IMR-90 (cell line): Measurements from ENCODE around the gene NELFE. TPM values are rescaled to one million over a fixed set of nuclear protein-coding genes. Genes with fewer than 3 reads are reported as not detected.

Experiments
- ATAC-seq: fragments of 200-7000 bp; cut with Tn5 transposase; 2 replicates; pipeline ENCODE4 v1.9.1; 2020; ENCODE audit warnings: low read depth, mild to moderate bottlenecking, moderate library complexity
- BruUV-seq: library from RNA; stranded (reverse); fragments of 400-500 nt; replicated peaks from 2 replicates; lab custom pipeline; 2021; lab: Mats Ljungman, UMichigan
- CTCF ChIA-PET: fragments of 300-600 bp; formaldehyde crosslinking; extraction: SDS; loops from one replicate; lab custom pipeline; 2021; ENCODE audit warnings: antibody characterized with exemption; lab: Yijun Ruan, JAX
- POLR2A ChIA-PET: fragments of 300-600 bp; sonication (Branson Sonifier 250); formaldehyde crosslinking; loops from one replicate; lab custom pipeline; 2022; ENCODE audit warnings: antibody characterized with exemption; ENCODE audit not compliant: unreplicated experiment; lab: Charles Lee
- DNase-seq: peaks from one replicate; pipeline ENCODE4 v3.0.0; 2013
- H2AFZ ChIP-seq: replicated peaks from 2 replicates; pipeline ENCODE3; 2013; ENCODE audit warnings: low read length, mild to moderate bottlenecking; ENCODE audit not compliant: poor library complexity
- H2AK5ac ChIP-seq: 2 replicates; pipeline ENCODE4 v1.6.1; 2013; ENCODE audit warnings: low read depth, low read length, inconsistent platforms
- H2AK9ac ChIP-seq: replicated peaks from 2 replicates; pipeline ENCODE3; 2013; ENCODE audit warnings: mild to moderate bottlenecking, low read depth, low read length, moderate library complexity; ENCODE audit not compliant: poor library complexity
- H2BK120ac ChIP-seq: 2 replicates; pipeline ENCODE4 v1.6.1; 2013; ENCODE audit warnings: low read depth, low read length, inconsistent platforms
- H2BK15ac ChIP-seq: 3 replicates; pipeline ENCODE4 v1.6.1; 2013; ENCODE audit warnings: low read depth, low read length, inconsistent platforms
- H2BK20ac ChIP-seq: 2 replicates; pipeline ENCODE4 v1.6.1; 2013; ENCODE audit warnings: low read depth, mild to moderate bottlenecking, inconsistent platforms, low read length, moderate library complexity
- H2BK5ac ChIP-seq: 2 replicates; pipeline ENCODE4 v1.6.1; 2013; ENCODE audit warnings: mild to moderate bottlenecking, low read depth, low read length, inconsistent platforms; ENCODE audit not compliant: poor library complexity, severe bottlenecking
- H3K14ac ChIP-seq: replicated peaks from 2 replicates; pipeline ENCODE4 v1.6.1; 2013; ENCODE audit warnings: low read depth, low read length, inconsistent platforms
- H3K18ac ChIP-seq: 2 replicates; pipeline ENCODE4 v1.6.1; 2013; ENCODE audit warnings: low read depth, low read length, control low read depth
- H3K23ac ChIP-seq: 2 replicates; pipeline ENCODE4 v1.6.1; 2013; ENCODE audit warnings: low read depth, low read length, inconsistent platforms
- H3K27ac ChIP-seq: 2 replicates; pipeline ENCODE4 v1.5.1; 2013; ENCODE audit warnings: mild to moderate bottlenecking, control low read depth, low read length; ENCODE audit not compliant: insufficient read depth
- H3K27me3 ChIP-seq: 2 replicates; pipeline ENCODE4 v1.6.1; 2013; ENCODE audit warnings: low read length; ENCODE audit not compliant: control insufficient read depth, insufficient read depth
- H3K36me3 ChIP-seq: 2 replicates; pipeline ENCODE4 v1.6.1; 2013; ENCODE audit warnings: low read length, mixed read lengths; ENCODE audit not compliant: control insufficient read depth, insufficient read depth
- H3K4ac ChIP-seq: 2 replicates; pipeline ENCODE4 v1.6.1; 2013; ENCODE audit warnings: low read depth, low read length, inconsistent platforms
- H3K4me1 ChIP-seq: 2 replicates; pipeline ENCODE4 v1.6.1; 2013; ENCODE audit warnings: low read length, mixed read lengths; ENCODE audit not compliant: control insufficient read depth, insufficient read depth
- H3K4me2 ChIP-seq: 2 replicates; pipeline ENCODE4 v1.6.1; 2013; ENCODE audit warnings: low read depth, mild to moderate bottlenecking, control low read depth, low read length, moderate library complexity
- H3K4me3 ChIP-seq: 2 replicates; pipeline ENCODE4 v1.5.1; 2013; ENCODE audit warnings: low read depth, mild to moderate bottlenecking, control low read depth, low read length, moderate library complexity; ENCODE audit not compliant: insufficient read depth
- H3K56ac ChIP-seq: 2 replicates; pipeline ENCODE4 v1.6.1; 2013; ENCODE audit warnings: low read length, inconsistent platforms; ENCODE audit not compliant: insufficient read depth; ENCODE audit errors: extremely low read depth
- H3K79me1 ChIP-seq, 2 experiments: 2 replicates each; pipeline ENCODE4 v1.6.1; 2013; ENCODE audit warnings: low read length in 2 of 2, inconsistent platforms in 1 of 2, low read depth in 1 of 2
- H3K9ac ChIP-seq: 2 replicates; pipeline ENCODE4 v1.6.1; 2013; ENCODE audit warnings: low read depth, low read length, control low read depth
- H3K9me1 ChIP-seq: 2 replicates; pipeline ENCODE4 v1.6.1; 2013; ENCODE audit warnings: low read length, inconsistent platforms; ENCODE audit not compliant: insufficient read depth
- H3K9me3 ChIP-seq: 2 replicates; pipeline ENCODE4 v1.6.1; 2013; ENCODE audit warnings: low read length; ENCODE audit not compliant: control insufficient read depth, insufficient read depth
- H4K20me1 ChIP-seq: 2 replicates; pipeline ENCODE4 v1.6.1; 2013; ENCODE audit warnings: low read length, inconsistent platforms; ENCODE audit not compliant: insufficient read depth
- H4K5ac ChIP-seq: 2 replicates; pipeline ENCODE4 v1.6.1; 2013; ENCODE audit warnings: mild to moderate bottlenecking, low read depth, low read length, control low read depth
- H4K8ac ChIP-seq, 2 experiments: 2 replicates each; pipeline ENCODE4 v1.6.1; 2013; ENCODE audit warnings: low read depth in 2 of 2, low read length in 2 of 2, control low read depth in 1 of 2, inconsistent platforms in 1 of 2
- H4K91ac ChIP-seq: 2 replicates; pipeline ENCODE4 v1.6.1; 2013; ENCODE audit warnings: low read depth, low read length, inconsistent platforms; ENCODE audit not compliant: insufficient read depth
- BHLHE40 ChIP-seq: fragments of 150-350 bp; IDR thresholded peaks from 2 replicates; pipeline ENCODE4 v1.6.1; 2016; ENCODE audit warnings: mild to moderate bottlenecking, low read depth, low read length
- CEBPB ChIP-seq: IDR thresholded peaks from 2 replicates; pipeline ENCODE4 v1.6.1; 2012; ENCODE audit warnings: low read depth, low read length, improper control_type of control experiment
- CHD1 ChIP-seq: IDR thresholded peaks from 2 replicates; pipeline ENCODE4 v1.6.1; 2012; ENCODE audit warnings: low read depth, low read length, improper control_type of control experiment
- CTCF ChIP-seq: conservative IDR thresholded peaks from 2 replicates; pipeline ENCODE4 v1.5.1; 2012; ENCODE audit warnings: mild to moderate bottlenecking, low read depth, low read length, improper control_type of control experiment
- ELK1 ChIP-seq: fragments of 150-350 bp; IDR thresholded peaks from 2 replicates; pipeline ENCODE4 v1.6.1; 2016; ENCODE audit warnings: low read depth, mild to moderate bottlenecking, low read length, moderate library complexity, borderline replicate concordance
- FOS ChIP-seq: fragments of 150-350 bp; IDR thresholded peaks from 2 replicates; pipeline ENCODE4 v1.6.1; 2016; ENCODE audit warnings: low read depth, low read length
- MAFK ChIP-seq: IDR thresholded peaks from 2 replicates; pipeline ENCODE4 v1.6.1; 2012; ENCODE audit warnings: low read depth, low read length, improper control_type of control experiment
- MAZ ChIP-seq: IDR thresholded peaks from 2 replicates; pipeline ENCODE4 v1.6.1; 2012; ENCODE audit warnings: low read depth, mild to moderate bottlenecking, low read length, improper control_type of control experiment, moderate library complexity, borderline replicate concordance
- MXI1 ChIP-seq: IDR thresholded peaks from 2 replicates; pipeline ENCODE4 v1.6.1; 2012; ENCODE audit warnings: low read depth, mild to moderate bottlenecking, low read length, moderate library complexity, borderline replicate concordance
- NFE2L2 ChIP-seq: fragments of 150-350 bp; IDR thresholded peaks from 2 replicates; pipeline ENCODE4 v1.6.1; 2016; ENCODE audit warnings: low read depth, mild to moderate bottlenecking, low read length
- POLR2A ChIP-seq: IDR thresholded peaks from 2 replicates; pipeline ENCODE4 v1.6.1; 2012; ENCODE audit warnings: mild to moderate bottlenecking, low read depth, low read length
- RAD21 ChIP-seq: IDR thresholded peaks from 2 replicates; pipeline ENCODE4 v1.6.1; 2012; ENCODE audit warnings: low read length, improper control_type of control experiment
- RCOR1 ChIP-seq: IDR thresholded peaks from 2 replicates; pipeline ENCODE4 v1.6.1; 2012; ENCODE audit warnings: mild to moderate bottlenecking, low read length, improper control_type of control experiment; ENCODE audit not compliant: insufficient replicate concordance
- RFX5 ChIP-seq: IDR thresholded peaks from 2 replicates; pipeline ENCODE4 v1.8.0; 2012; ENCODE audit warnings: low read depth, mild to moderate bottlenecking, low read length, moderate library complexity
- USF2 ChIP-seq: fragments of 150-350 bp; IDR thresholded peaks from 2 replicates; pipeline ENCODE4 v1.6.1; 2017; ENCODE audit warnings: mild to moderate bottlenecking, antibody characterized with exemption, low read length, low read depth
- WGBS, 2 experiments: methylation state at CpG; one replicate each; pipeline versions ENCODE4 v1.1.5 to v1.1.7; 2013; ENCODE audit warnings: missing lambda C conversion rate in 2 of 2; ENCODE audit not compliant: insufficient read length in 1 of 2; ENCODE audit errors: extremely low coverage in 2 of 2; 5-methylcytosine and 5-hydroxymethylcytosine counted together
- dilution Hi-C: fragments of 300-500 bp; cut with HindIII; formaldehyde crosslinking; loops from one replicate; pipeline ENCODE4 v1.14.3; 2018; ENCODE audit warnings: low sequenced_read_pairs; ENCODE audit not compliant: unreplicated experiment
- in situ Hi-C: fragments of 300-500 bp; cut with MboI; formaldehyde crosslinking; loops from 3 replicates; pipeline ENCODE4 v1.14.3; 2019; ENCODE audit warnings: low sequenced_read_pairs, inconsistent platforms, mixed read lengths
- intact Hi-C: fragments of 100-400 bp; cut with micrococcal nuclease; formaldehyde crosslinking; loops from 2 replicates; pipeline ENCODE4 v1.10.0; 2022
- polyA plus RNA-seq, 3 experiments: library from polyadenylated mRNA; depleted of rRNA; stranded (reverse); fragments of >200 nt; gene quantifications; 2 replicates each; pipeline ENCODE4 v1.2.3, GENCODE V29; 2012; ENCODE audit warnings: low replicate concordance in 1 of 3
- total RNA-seq: library from RNA; depleted of rRNA; stranded (reverse); fragments of >200 nt; gene quantifications from 2 replicates; pipeline ENCODE4 v1.2.3, GENCODE V29; 2012

The NELFE gene
- total and polyA plus RNA-seq, 2 of the 4 experiments (the other 2 are of a cell fraction): 63.6 to 76.0 TPM

GRCh38 chr6:31970604-31971271, 12.0 kb upstream of the NELFE start:
- no peak overlapping the region for H3K56ac ChIP-seq
- H4K91ac ChIP-seq: peak overlapping the region; percentile 97; the same call in 1 of the 2 replicates
- no peak overlapping the region for H2BK15ac ChIP-seq
- no peak overlapping the region for H2BK120ac ChIP-seq
- in situ Hi-C loops (loop anchor here (10.0 kb wide), 2 partner anchors 144 to 204 kb away; partner anchors contain the start of genes AGPAT1 and RNF5), intact Hi-C loops (no loop called here), dilution Hi-C loops (no loop called here)
- no peak overlapping the region for H3K14ac ChIP-seq
- H2AK5ac ChIP-seq: peak overlapping the region; percentile 66; the same call in 1 of the 2 replicates
- H4K8ac ChIP-seq: peak overlapping the region; percentile 98 to 99
- no peaks in the 10 kb centered on the region for H4K20me1 ChIP-seq
- H3K4ac ChIP-seq: peak overlapping the region; percentile 93
- no peak overlapping the region for H2BK20ac ChIP-seq
- no TSS peak for BruUV-seq
- H3K18ac ChIP-seq: no peak overlapping the region
- H2AK9ac ChIP-seq: peak overlapping the region; percentile 85
- ATAC-seq (no peak), DNase-seq (no peak)
- H3K4me1 ChIP-seq: peaks cover 11% of the 10 kb centered on the region
- no peaks in the 10 kb centered on the region for H3K27me3 ChIP-seq
- ChIA-PET CTCF (no interaction called here), POLR2A (interaction anchor here (1.8 kb wide), 1 partner anchor 12 kb away, joined by 10 read pairs; the partner anchor contains the start of genes NELFE and SKIC2)
- 97% methylated on average over 7 of the region's 18 CpGs; no CpG with 5 or more reads in 1 of the 2 experiments for WGBS, 2 experiments
- H3K4me2 ChIP-seq: peak overlapping the region; percentile 61
- peaks cover 6% of the 10 kb centered on the region; the same call in 1 of the 2 replicates for H3K9me1 ChIP-seq
- peak overlapping the region; percentile 80; the same call in 1 of the 2 replicates for H3K23ac ChIP-seq
- peak overlapping the region; percentile 93 for H3K27ac ChIP-seq
- no peak overlapping the region for H2AFZ ChIP-seq
- no peaks in the 10 kb centered on the region for H3K9me3 ChIP-seq
- peak overlapping the region; percentile 60 for H3K4me3 ChIP-seq
- H3K9ac ChIP-seq: peak overlapping the region; percentile 90
- H3K36me3 ChIP-seq: peaks cover 43% of the 10 kb centered on the region
- peaks cover 19 to 52% of the 10 kb centered on the region in 2 experiments for H3K79me1 ChIP-seq
- no peak overlapping the region for H2BK5ac ChIP-seq
- H4K5ac ChIP-seq: peak overlapping the region; percentile 67; the same call in 1 of the 2 replicates
- no peak for TF ChIP-seq POLR2A
- no peak for TF ChIP-seq CTCF
- TF ChIP-seq ELK1: no peak
- no peak for TF ChIP-seq RAD21
- TF ChIP-seq CHD1: no peak
- TF ChIP-seq USF2: no peak
- TF ChIP-seq MXI1: no peak
- TF ChIP-seq MAZ: no peak
- TF ChIP-seq NFE2L2: no peak
- no peak for TF ChIP-seq FOS
- no peak for TF ChIP-seq RFX5
- TF ChIP-seq MAFK: no peak
- no peak for TF ChIP-seq BHLHE40
- no peak for TF ChIP-seq RCOR1
- TF ChIP-seq CEBPB: no peak
